HL-60 (cell line): ENCODE measurements around the gene IGSF6.

ENCODE experiments used
- DNase-seq, 2 experiments: peaks; one replicate each; pipeline ENCODE4 v3.0.0-alpha.2; 2010 to 2020; ENCODE audit warnings: low read depth in 1 of 2, low spot score in 1 of 2
- H3K27ac ChIP-seq: fragments of 250-450 bp; sonication (Bioruptor Pico); replicated peaks from 2 replicates; pipeline ENCODE4 v1.5.1; 2020; ENCODE audit warnings: mild to moderate bottlenecking, moderate library complexity
- H3K27me3 ChIP-seq: fragments of 250-450 bp; sonication (Bioruptor Pico); 2 replicates; pipeline ENCODE4 v1.5.1; 2021; ENCODE audit warnings: mild to moderate bottlenecking, moderate library complexity; ENCODE audit not compliant: insufficient read depth, poor library complexity, severe bottlenecking
- H3K4me3 ChIP-seq: replicated peaks from 2 replicates; pipeline ENCODE4 v1.5.1; 2011; ENCODE audit warnings: mild to moderate bottlenecking, control low read depth, low read length; ENCODE audit not compliant: insufficient read depth
- GABPA ChIP-seq: IDR thresholded peaks from 2 replicates; pipeline ENCODE4 v1.6.1; 2012; ENCODE audit warnings: low read depth
- POLR2AphosphoS5 ChIP-seq: IDR thresholded peaks from 2 replicates; pipeline ENCODE4 v1.6.1; 2012; ENCODE audit warnings: low read depth
- SPI1 ChIP-seq: IDR thresholded peaks from 2 replicates; pipeline ENCODE4 v1.6.1; 2012; ENCODE audit warnings: low read depth, mild to moderate bottlenecking, borderline replicate concordance
- TF ChIP-seq, protein P1 (sequence below): IDR thresholded peaks from 2 replicates; pipeline ENCODE4 v1.6.1; 2012; ENCODE audit warnings: low read depth; ENCODE audit not compliant: insufficient replicate concordance
- TF ChIP-seq, protein P2 (sequence below): IDR thresholded peaks from one replicate; pipeline ENCODE4 v1.5.1; 2011; ENCODE audit warnings: low read length, control low read depth, inconsistent platforms; ENCODE audit not compliant: insufficient read depth

The IGSF6 gene

DNA sequence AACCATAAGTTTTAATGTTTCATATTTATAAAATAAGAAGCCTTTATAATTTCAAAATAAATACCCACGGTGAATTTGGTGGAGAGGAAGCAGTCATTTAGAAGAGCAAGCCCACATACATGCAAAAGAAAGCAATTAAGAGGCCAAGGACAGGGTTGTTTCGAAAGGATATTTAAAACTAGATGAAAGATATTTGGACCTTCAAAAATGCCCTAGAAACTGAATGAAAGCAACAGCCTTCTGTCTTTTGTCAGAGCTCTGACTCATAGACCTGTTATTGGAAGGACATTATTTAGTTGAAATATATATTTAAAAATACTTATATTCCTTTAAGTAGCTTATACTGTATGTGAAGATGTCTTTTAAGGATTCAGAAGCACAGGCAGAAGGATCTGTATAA lies 61.6 kb downstream of the IGSF6 start:
- TF ChIP-seq, protein P1, sequence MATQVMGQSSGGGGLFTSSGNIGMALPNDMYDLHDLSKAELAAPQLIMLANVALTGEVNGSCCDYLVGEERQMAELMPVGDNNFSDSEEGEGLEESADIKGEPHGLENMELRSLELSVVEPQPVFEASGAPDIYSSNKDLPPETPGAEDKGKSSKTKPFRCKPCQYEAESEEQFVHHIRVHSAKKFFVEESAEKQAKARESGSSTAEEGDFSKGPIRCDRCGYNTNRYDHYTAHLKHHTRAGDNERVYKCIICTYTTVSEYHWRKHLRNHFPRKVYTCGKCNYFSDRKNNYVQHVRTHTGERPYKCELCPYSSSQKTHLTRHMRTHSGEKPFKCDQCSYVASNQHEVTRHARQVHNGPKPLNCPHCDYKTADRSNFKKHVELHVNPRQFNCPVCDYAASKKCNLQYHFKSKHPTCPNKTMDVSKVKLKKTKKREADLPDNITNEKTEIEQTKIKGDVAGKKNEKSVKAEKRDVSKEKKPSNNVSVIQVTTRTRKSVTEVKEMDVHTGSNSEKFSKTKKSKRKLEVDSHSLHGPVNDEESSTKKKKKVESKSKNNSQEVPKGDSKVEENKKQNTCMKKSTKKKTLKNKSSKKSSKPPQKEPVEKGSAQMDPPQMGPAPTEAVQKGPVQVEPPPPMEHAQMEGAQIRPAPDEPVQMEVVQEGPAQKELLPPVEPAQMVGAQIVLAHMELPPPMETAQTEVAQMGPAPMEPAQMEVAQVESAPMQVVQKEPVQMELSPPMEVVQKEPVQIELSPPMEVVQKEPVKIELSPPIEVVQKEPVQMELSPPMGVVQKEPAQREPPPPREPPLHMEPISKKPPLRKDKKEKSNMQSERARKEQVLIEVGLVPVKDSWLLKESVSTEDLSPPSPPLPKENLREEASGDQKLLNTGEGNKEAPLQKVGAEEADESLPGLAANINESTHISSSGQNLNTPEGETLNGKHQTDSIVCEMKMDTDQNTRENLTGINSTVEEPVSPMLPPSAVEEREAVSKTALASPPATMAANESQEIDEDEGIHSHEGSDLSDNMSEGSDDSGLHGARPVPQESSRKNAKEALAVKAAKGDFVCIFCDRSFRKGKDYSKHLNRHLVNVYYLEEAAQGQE: no peak
- TF ChIP-seq, protein P2, sequence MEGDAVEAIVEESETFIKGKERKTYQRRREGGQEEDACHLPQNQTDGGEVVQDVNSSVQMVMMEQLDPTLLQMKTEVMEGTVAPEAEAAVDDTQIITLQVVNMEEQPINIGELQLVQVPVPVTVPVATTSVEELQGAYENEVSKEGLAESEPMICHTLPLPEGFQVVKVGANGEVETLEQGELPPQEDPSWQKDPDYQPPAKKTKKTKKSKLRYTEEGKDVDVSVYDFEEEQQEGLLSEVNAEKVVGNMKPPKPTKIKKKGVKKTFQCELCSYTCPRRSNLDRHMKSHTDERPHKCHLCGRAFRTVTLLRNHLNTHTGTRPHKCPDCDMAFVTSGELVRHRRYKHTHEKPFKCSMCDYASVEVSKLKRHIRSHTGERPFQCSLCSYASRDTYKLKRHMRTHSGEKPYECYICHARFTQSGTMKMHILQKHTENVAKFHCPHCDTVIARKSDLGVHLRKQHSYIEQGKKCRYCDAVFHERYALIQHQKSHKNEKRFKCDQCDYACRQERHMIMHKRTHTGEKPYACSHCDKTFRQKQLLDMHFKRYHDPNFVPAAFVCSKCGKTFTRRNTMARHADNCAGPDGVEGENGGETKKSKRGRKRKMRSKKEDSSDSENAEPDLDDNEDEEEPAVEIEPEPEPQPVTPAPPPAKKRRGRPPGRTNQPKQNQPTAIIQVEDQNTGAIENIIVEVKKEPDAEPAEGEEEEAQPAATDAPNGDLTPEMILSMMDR: no peak
- 0 out of 2 replicates have a peak, but pooled peaks have one; percentile 8 for TF ChIP-seq POLR2AphosphoS5
- Histone ChIP-seq H3K27me3 (no peaks in the 10 kb centered on the region), H3K4me3 (no peak overlapping the region), H3K27ac (peak overlapping the region; percentile 60)
- DNase-seq: peak in 1 of 2 experiments; percentile 61

DNA sequence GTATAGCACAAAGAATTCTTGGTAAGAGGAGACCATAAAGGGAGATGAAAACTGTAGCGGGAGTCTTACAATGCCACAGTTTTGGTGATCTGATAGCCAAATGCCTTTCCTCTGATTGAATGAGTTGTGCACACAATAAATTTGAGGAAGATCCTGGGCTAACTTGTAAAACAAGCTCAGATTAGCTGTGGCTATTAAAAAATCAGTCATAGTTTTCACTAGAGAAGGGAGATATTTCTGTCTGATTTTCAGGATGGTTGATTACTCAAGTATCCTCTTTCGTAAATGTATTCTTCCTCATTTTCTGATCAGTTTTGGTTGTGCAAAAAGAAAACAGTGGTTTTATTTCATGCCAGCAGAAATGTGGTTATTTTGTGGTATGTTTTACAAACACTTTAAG lies 62.1 kb downstream of the IGSF6 start:
- peak in 1 of 2 experiments; percentile 57 for DNase-seq
- peak overlapping the region; percentile 60 for H3K27ac ChIP-seq
- H3K27me3 ChIP-seq: no peaks in the 10 kb centered on the region
- no peak overlapping the region for H3K4me3 ChIP-seq
- 0 out of 2 replicates have a peak, but pooled peaks have one; percentile 16 for TF ChIP-seq GABPA
- TF ChIP-seq POLR2AphosphoS5: peak; percentile 45; the same call in 1 of the 2 replicates
- TF ChIP-seq, protein P2: no peak
- TF ChIP-seq SPI1: no peak
- TF ChIP-seq, protein P1: no peak

DNA sequence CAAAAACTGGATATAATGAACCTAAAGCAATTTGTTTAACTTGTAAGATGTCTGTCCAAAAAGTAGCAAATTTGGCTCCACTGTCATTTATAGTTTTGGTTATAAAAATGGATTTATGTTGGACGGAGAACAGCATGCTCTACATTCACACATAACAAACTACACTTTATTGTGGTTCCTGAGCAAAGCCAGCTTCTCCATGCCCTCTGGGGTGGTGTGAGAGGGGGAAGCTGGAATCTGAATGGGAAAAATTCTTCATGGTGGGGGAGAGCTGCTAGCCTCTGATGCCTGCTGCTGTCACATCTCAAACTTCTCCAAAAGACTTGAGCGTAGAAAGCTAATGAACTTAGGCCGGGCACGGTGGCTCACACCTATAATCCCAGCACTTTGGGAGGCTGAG lies 62.9 kb downstream of the IGSF6 start:
- peak overlapping the region; percentile 8; the same call in 1 of the 2 replicates for H3K27ac ChIP-seq
- no peaks in the 10 kb centered on the region for H3K27me3 ChIP-seq
- TF ChIP-seq SPI1 (no peak), POLR2AphosphoS5 (no peak), GABPA (no peak)
- TF ChIP-seq, protein P1: no peak
- TF ChIP-seq, protein P2: no peak
- H3K4me3 ChIP-seq: no peak overlapping the region
- DNase-seq: no peak
